HG03558 (cell line): ENCODE measurements around the gene TNS1.
"Not testable (repeated sequence)": the region's sequence is repeated elsewhere in the genome, so short reads cannot be mapped to it uniquely, and the experiment has no call there.

Experiments used
- ATAC-seq: cut with Tn5 transposase; IDR thresholded peaks from one replicate; pipeline ENCODE4 v1.9.1; 2021; ENCODE audit warnings: moderate number of reproducible peaks; ENCODE audit not compliant: unreplicated experiment; ENCODE audit errors: extremely low read depth

Gene TNS1

DNA sequence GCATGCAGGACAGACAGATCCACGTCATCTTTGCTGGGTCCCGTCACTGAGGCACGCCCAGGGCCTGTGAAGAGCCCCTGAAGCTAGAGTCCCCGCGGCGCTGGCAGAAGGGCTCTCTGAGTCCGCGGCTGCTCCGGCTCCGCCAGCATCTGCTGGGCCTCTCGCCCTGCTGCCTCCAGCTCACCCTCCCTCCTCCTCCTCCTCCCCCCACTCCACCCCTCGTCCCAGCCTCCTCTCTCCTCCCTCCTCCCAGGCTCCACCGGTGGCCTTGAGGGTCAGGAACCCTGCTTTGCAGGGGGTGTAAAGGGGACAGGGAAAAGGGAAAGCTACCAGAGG, at the start of gene TNS1:
TNS1 (minus strand) TSS at position 151 of the 336 bp plus-strand sequence; CDS start at position 28, 123 bp downstream.
- no peak for ATAC-seq

DNA sequence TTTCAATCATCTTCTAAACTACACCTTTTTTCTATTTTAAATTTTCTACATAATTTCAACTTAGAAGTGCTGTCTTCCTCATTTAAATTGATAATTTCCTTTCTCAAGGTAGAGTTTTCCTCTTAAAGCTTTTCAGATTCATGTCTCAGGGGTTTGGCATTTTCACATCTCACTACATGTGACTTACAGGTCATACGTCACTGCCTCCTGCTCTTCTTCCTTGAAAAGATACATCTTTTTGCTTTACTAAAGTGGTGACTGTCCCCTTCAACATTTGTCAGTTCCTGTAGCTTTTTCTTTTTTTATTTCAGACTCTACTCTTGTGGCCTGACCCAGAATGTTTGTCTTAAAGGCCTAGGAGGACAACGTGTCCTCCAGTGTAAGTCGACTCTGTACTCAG, 49.1 kb upstream of the TNS1 start:
- ATAC-seq = no peak

DNA sequence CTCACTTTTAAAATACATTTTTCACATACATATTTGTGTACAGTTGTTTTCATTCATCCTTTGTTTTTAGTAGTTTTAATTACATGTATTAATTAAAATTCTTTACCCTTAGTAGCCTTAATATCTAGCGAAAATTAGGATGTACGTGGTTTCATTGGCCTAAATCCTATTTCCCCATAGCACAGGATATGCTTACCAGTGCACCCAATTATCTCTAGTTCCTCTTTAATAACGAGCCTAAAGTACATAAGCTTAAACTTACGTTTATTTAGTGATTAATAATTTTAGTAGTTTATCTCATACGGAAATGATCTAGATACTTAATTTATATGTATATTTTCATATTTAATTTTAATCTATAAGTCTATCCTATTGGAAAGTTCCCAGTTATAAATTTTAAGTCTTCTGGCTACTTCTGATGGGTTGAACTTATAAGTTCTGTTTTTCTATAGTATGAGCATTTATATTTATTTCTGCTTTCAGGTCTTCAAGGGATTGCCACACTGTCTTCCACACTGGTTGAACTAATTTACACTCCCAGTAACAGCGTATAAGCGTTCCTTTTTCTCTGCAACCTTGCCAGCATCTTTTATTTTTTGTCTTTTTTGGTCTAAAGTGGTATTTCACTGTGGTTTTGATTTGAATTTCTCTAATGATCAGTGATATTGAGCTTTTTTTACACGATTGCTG, 44.9 kb upstream of the TNS1 start:
- ATAC-seq = no peak

DNA sequence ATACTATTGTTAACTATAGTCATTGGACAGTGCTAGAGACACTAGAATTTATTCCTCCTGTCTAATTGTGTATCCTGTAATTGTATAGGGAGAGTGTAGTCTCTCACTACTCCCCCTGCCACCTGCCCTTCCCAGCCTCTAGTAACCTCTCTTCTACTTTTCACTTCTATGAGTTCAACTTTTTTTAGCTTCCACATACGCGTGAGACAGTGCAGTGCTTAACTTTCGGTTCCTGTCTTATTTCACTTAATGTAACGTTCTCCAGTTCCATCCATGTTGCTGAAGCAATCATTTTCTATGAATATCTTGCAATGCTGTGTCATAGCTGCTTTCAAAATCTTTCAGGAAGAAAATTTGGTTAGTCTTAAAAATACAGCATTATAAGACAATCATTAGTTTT, 43.4 kb upstream of the TNS1 start:
- ATAC-seq = no peak

DNA sequence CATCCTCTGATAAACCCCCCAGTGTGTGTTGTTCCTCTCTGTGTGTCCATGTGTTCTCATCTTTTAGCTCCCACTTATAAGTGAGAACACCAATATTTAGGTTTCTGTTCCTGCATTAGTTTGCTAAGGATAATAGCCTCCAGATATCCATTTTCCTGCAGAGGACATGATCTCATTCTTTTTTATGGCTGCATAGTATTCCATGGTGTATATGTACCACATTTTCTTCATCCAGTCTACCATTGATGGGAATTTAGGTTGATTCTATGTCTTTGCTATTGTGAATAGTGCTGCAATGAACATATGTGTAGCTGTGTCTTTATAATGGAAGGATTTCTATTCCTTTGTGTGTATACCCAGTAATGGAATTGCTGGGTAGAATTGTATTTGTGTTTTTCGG, 41.8 kb upstream of the TNS1 start:
- ATAC-seq = not testable (repeated sequence)

DNA sequence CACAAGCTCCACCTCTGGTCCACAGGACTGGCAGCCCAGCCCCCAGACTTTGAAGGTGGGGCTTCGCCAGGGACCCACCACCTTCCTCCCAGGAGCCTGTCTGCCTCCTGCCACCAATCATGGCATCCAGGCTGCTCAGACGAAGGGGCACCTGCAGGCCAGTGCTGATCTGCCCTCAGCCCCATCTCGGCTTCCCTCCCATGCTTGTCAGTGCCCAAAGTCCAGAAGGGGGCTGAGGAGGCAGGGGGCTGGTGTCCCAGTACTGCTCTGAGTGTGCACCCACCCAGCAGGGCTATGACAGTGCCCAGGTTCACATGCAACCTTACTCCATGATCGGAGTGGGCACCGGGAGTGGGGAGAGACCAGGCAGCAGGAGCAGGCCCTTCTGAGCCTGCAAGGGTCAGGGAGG, 40.9 kb upstream of the TNS1 start:
- ATAC-seq = no peak

DNA sequence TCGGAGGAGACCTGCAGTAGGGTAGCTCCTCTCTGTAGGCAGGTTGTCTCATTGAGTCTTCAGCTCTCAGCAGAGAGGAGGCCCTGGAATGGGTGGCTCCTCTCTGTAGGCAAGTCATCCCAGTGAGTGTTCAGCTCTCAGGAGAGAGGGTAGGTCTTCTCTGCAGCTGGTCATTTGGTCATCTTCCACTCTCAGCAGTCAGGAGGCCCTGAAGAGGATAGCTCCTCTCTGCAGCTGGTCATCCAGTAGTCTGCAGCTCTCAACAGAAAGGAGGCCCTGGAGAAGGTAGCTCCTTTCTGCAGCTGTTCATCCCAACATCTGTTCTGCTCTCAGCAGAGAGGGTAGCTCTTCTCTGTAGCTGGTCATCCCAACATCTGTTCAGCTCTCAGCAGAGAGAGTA, 40.3 kb upstream of the TNS1 start:
- no peak for ATAC-seq

DNA sequence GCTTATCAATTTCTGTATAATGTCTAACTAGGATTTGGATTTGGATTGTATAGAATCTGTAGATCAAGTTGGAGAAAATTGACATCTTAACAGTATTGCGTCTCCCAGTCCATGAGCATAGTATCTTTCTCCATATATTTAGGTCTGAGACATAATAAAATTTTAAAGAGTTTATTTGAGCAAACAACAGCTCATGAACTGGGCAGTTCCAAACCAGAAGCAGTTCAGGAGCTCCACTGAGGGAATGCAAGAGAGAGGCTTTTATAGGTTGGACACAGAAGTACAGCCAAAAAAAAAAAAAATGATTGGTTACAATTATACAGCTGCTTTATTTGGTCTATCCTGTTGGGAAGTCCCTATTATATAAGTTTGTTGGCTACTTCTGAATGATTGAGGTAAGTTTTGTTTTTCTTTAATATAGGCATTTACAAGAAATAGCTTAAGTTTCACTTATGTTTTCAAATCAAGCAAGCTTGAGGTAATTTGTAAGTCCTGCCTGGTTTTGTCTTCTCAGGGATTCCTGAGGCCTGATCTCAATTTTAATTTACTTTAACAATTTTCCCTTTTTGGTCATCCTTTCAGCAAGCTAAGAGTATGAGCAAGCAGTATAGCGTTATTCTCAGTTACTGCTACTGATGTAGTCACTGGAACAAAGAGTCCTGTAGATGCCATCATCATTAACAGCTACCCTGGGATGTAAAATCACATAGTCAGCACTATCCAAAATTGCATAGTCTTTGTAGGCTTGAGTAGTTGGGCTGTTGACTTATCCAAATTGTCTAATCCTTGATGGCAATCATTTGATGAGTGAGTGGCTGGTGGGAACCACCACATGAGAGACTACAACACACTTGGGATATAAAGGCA, 38.7 kb upstream of the TNS1 start:
- ATAC-seq = no peak

DNA sequence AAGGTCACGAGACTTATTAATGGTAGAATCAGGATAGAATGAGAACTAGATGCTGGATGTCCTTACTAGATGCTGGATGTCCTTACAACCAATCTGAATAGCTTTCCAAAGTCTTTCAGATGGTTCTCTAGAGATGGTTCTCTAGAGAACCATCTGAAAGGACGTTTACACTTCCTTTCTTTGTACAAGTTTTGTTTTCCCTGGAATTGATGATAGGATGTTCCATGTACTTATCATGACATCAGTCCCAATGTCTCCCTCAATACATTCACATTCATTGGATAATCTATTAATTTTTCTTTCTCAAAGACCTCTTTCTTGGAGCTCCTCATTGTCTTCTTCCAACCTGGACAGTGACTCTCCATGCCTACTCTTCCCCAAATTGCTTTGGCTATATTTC, 38.1 kb upstream of the TNS1 start:
- ATAC-seq = no peak

DNA sequence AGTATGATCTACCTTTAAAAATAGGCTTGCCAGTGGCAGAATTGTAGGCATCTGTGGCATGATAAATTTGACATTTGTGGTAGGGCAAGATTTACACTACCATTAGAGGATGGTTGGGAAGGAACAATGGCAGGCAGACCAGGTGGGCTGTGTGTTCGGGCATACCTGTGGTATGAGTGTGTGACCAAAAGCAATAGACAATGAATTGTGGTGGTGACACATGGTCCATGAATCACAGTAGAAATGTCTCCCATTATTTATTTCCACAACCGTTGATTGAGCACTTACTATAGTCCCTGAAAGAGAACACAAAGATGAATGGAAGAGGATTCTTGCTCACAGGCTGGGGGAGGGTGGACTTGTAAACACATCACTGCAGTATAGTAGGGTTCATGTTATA, 36.4 kb upstream of the TNS1 start:
- no peak for ATAC-seq

DNA sequence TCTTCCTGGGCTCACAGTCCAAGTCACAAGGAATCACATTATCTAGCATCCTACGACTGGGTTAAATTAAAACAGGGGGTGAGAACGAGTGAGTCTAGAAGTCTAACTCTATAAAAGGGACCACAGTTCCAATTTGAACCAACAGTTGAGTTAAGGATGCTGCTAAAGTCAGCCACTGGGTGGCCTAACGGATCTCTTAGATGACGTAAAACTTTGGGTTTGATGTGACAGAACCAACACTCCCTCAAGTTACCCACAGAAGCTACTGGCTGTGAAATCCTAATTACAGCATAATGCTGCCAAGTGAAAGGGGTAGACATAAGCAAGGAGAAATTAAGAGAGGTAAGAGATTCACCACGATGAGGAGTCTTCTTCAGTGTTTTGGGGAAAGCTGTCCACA, 33.6 kb upstream of the TNS1 start:
- ATAC-seq = no peak

DNA sequence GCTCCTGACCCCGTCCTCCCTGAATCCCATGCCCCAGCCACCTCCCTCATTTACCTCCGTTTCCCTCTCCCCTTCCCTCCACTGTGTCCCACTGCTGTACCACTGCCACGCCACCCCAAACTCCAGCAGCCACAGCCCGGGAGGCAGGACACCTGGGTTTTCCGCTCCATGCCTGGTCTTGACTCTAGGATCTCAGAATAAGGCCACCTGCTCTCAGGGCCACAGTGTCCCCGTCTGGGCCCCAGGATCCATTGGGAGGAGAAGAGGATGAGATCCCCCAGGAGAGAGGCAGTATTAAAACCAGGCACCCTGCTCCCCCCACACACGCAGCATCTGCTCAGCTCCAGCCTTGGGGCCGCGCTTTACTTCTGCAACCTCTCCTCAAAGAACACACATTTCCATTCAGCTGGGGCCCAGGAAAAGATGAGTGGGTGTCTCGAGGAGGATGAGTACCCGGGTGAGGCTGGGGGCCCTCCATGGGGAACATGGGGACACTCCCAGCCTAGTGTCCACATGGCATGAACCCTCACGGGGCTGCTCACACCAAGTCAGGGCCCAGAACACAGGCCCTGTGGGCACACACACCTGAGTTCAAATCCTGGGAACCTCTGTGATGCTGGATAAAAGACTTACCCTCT, 32.8 kb upstream of the TNS1 start:
- no peak for ATAC-seq

DNA sequence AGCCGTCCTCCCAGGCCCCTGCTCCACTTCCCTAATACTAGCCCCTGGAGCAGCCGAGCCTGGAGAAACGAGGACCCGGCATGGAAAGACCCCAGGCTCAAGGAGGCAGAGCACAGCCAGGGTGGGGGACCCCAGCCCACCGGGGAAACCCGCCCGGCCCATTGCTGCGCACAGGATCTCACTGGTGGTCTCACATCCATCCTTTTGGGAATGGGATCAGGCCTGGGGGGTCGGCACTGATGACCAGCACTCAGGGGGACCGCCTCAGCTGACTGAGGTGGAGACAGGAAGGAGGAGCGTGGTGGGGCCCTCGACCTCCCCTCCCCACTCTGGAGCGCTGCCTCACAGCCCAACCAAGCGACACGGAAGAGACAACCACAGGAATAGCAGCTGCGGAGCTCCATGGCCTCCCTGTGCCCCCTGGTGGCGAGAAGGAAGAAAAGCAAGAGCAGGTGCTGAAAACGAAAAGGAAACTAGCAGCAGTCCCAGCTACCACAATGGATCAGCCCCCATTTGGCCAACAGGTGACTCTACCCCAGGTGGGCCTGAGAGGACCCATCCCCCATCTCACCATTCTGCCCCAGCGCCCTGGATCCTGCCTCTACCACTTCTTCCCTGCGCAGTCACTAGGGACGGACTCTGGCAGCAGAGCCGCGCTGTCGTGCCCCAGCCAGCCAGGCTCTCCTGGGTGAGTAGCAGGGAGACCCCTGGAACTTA, 31.9 kb upstream of the TNS1 start:
- ATAC-seq = peak; percentile 63

DNA sequence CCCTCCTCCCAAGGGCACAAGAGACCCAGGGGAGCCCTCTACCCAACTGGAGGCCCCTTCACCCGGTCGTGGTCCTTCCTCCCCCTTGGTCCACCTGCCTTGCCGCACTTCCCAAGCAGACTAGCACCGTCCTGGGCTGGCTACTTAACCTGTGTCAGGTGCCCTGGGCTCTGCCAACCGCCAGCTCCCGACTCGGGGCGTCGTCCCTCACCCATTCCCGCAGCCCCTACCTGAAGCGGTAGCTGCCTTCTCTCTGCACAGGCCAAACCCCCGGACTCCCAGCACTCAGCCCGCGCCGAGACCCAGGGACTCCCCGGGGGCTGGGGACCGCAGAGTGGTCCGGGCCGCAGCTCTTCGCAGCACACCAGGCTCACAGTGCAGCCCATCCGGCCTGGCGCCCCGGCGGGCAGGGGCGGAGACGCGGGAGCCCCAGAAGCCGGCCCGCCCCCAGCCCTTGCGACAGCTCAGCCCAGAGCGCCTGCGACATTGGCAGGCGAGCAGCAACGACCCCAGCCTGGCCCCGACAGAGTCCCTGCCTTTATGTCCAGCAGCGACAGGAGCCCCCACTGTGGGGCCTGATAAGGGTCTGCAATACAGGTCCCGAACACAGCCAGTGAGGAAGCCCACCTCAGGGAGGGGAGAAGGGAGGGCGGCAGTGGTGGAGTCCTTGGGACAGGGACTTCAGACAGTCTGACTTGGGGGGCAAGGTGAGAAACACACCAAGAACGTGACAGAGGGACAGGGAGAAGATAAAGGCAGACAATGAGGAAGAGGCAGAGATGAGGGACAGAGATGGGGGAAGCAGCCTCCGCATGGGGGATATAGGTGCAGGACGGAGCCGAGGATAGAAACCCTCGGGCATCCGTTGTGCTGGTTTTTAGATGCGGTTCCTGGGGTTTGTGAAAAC, 31.0 kb upstream of the TNS1 start:
- no peak for ATAC-seq

DNA sequence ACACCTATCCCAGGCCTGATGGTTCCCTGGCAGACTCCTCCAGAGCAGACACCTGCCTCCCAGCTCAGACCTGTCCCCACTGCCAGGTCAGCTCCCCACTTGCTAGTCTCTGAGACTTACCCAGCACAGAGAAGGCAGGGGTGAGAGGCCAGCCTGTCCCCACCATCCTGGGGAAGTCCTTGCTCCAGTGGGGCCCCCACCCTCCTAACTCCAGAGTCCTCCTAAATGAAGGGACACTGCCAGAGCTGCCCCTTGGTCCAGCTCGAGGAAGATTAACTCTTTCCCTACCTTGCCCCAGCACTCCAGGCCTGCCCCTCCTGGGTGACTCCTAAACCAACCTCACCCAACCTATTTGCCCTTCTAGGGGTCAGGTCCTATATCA, 30.4 kb upstream of the TNS1 start:
- no peak for ATAC-seq

DNA sequence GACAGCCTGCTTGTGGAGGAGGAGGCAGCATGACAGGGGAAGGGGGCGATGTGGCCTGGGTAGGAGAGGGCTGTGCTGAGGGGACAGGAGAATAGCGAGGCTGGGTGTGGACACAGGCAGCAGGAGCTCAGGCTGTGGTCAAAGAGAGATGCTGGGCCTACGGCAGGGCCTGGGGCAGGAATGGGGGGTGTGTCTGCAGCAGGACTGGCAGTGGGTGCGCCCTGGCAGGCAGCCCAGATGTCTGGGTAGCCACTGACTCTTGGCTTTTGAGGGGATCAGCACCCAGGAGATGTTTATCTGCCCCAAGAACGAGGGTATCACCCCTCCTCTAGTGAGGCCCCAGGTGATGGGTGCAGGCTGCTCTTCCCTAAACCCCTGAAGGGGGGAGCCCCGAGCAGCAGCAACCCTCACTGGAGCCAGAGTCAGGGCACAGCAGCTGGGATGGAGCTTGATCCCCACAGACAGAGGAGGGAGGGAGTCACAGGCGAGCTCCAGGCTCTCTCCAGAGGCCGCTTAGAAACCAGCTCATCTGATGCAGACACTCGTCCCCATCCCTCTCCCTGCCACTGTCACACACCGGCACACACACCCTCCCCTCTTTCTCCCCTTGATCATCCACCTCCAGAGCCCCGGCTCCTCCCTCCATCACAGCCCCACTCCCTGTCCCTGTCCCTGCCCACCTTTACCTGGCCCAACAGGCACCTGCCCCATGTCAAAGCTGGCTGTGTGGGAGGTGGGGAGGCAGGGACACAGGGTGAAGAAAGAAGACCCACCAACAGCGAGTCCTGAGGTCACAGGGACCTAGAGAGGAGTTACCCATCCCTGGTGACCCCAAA, 29.8 kb upstream of the TNS1 start:
- ATAC-seq = no peak

DNA sequence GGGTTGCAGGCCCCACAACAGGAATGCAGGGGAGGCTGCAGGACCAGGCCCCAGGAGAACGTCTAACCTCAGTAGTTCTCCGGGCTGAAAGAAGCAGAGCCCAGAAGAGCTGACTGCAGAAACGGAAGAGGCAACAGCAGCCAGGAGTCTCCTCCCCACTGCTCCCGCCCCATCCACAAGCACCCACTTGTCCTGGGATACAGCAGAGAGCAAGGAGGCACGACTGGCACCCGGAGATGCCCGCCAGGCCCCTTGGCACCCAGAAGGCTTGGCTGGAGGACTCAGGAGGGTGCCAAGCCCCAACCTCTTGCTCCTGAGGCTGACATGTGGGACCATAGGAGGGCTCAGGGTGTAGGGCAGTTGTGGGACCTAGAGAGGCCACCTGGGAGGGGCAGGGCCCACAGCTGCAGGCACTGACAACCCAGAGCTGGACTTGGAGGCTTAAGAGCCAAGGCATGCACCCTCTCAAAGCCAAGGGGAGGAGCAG, 29.0 kb upstream of the TNS1 start:
- ATAC-seq = no peak

DNA sequence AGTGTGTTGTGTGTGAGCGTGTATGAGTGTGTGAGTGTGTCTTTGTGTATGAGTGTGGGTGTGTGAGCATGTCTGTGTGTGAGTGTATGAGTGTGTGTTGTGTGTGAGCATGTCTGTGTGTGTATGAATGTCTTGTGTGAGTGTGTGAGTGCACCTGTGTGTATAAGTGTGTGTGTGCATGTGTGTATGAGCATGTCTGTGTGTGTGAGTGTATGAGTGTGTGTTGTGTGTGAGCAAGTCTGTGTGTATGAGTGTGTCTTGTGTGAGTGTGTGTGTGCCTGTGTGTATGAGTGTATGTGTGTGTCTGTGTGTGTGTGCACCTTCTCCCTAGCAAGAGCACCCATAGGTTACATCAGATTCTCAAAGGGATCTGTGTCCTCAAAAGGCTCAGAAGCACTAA, 28.5 kb upstream of the TNS1 start:
- ATAC-seq = no peak
